H1 (cell line): Measurements from ENCODE around the gene ALG14. TPM values are rescaled to one million over a fixed set of nuclear protein-coding genes. Genes with fewer than 3 reads are reported as not detected.

Experiments
- CTCF ChIA-PET: fragments of 300-600 bp; sonication (Branson Sonifier 250); formaldehyde crosslinking; loops from one replicate; lab custom pipeline; 2021; ENCODE audit not compliant: partially characterized antibody; lab: Charles Lee
- POLR2A ChIA-PET: fragments of 300-600 bp; sonication (Branson Sonifier 250); formaldehyde crosslinking; loops from one replicate; lab custom pipeline; 2021; ENCODE audit warnings: inconsistent platforms; ENCODE audit not compliant: partially characterized antibody; lab: Charles Lee
- DNase-seq, 2 experiments: peaks; one replicate each; pipeline versions ENCODE4 v3.0.0 to v3.0.0-alpha.2; 2010 to 2022; ENCODE audit warnings: low spot score in 2 of 2, low read depth in 1 of 2, mixed read lengths in 1 of 2
- FAIRE-seq: peaks from 2 replicates; lab custom pipeline; 2011; peaks lifted over from hg19 to GRCh38; lab: Jason Lieb, UNC
- H2AFZ ChIP-seq: 2 replicates; pipeline ENCODE4 v1.8.1; 2012; ENCODE audit warnings: low read length, inconsistent platforms
- H2AK5ac ChIP-seq: 2 replicates; pipeline ENCODE4 v1.6.1; 2013; ENCODE audit warnings: low read depth, low read length
- H2BK120ac ChIP-seq: replicated peaks from 2 replicates; pipeline ENCODE3; 2013; ENCODE audit warnings: low read depth, low read length, inconsistent platforms
- H2BK12ac ChIP-seq: 2 replicates; pipeline ENCODE4 v1.6.1; 2013; ENCODE audit warnings: low read depth, low read length
- H2BK15ac ChIP-seq: 2 replicates; pipeline ENCODE4 v1.6.1; 2013; ENCODE audit warnings: low read length
- H2BK20ac ChIP-seq: 2 replicates; pipeline ENCODE4 v1.6.1; 2013; ENCODE audit warnings: low read length
- H2BK5ac ChIP-seq: 2 replicates; pipeline ENCODE4 v1.6.1; 2013; ENCODE audit warnings: low read depth, low read length
- H3K14ac ChIP-seq: 2 replicates; pipeline ENCODE4 v1.6.1; 2013; ENCODE audit warnings: inconsistent platforms; ENCODE audit not compliant: insufficient read length
- H3K18ac ChIP-seq: 2 replicates; pipeline ENCODE4 v1.6.1; 2013; ENCODE audit warnings: low read length; ENCODE audit errors: extremely low read depth
- H3K23ac ChIP-seq: 2 replicates; pipeline ENCODE4 v1.6.1; 2013; ENCODE audit warnings: inconsistent platforms; ENCODE audit not compliant: insufficient read length
- H3K23me2 ChIP-seq: 2 replicates; pipeline ENCODE4 v1.6.1; 2013; ENCODE audit warnings: low read depth, low read length
- H3K27ac ChIP-seq: 2 replicates; pipeline ENCODE4 v1.6.1; 2011; ENCODE audit warnings: low read depth, low read length, inconsistent platforms
- H3K27me3 ChIP-seq, 4 experiments: replicated peaks in 1 of 4; 1 replicate in 1 of 4; 2 replicates in 3 of 4; pipeline versions ENCODE4 v1.6.1 to v1.8.1; 2011 to 2013; ENCODE audit warnings: low read length in 3 of 4, mild to moderate bottlenecking in 3 of 4, inconsistent platforms in 2 of 4, mixed read lengths in 2 of 4, moderate library complexity in 1 of 4; ENCODE audit not compliant: control insufficient read depth in 3 of 4, insufficient read depth in 3 of 4; ENCODE audit errors: extremely low read depth in 1 of 4
- H3K36me3 ChIP-seq, 4 experiments: 2 replicates each; pipeline versions ENCODE4 v1.6.1 to v1.8.1; 2011 to 2013; ENCODE audit warnings: mild to moderate bottlenecking in 4 of 4, low read length in 3 of 4, moderate library complexity in 2 of 4, control low read depth in 1 of 4, inconsistent platforms in 1 of 4; ENCODE audit not compliant: insufficient read depth in 4 of 4, control insufficient read depth in 2 of 4
- H3K4ac ChIP-seq: replicated peaks from 2 replicates; pipeline ENCODE3; 2013; ENCODE audit warnings: low read length, low read depth, mixed read lengths, inconsistent platforms; ENCODE audit not compliant: insufficient read length
- H3K4me1 ChIP-seq, 4 experiments: replicated peaks in 1 of 4; 1 replicate in 1 of 4; 2 replicates in 3 of 4; pipeline versions ENCODE4 v1.6.1 to v1.8.1; 2011 to 2013; ENCODE audit warnings: low read length in 3 of 4, inconsistent platforms in 2 of 4, mixed read lengths in 1 of 4; ENCODE audit not compliant: insufficient read depth in 4 of 4, control insufficient read depth in 3 of 4
- H3K4me2 ChIP-seq, 2 experiments: 2 replicates each; pipeline versions ENCODE4 v1.6.1 to v1.8.1; 2011 to 2013; ENCODE audit warnings: low read depth in 2 of 2, low read length in 2 of 2, control low read depth in 1 of 2, inconsistent platforms in 1 of 2, mild to moderate bottlenecking in 1 of 2; ENCODE audit not compliant: insufficient read depth in 1 of 2
- H3K4me3 ChIP-seq, 4 experiments: fragments of 200-600, 300-600 bp in 1 of 4; sonication (generic), shearing (Covaris generic), sonication (Bioruptor Twin) in 1 of 4; 2 replicates each; pipeline versions ENCODE4 v1.5.1 to v1.8.1; 2011 to 2016; ENCODE audit warnings: low read length in 4 of 4, low read depth in 3 of 4, control low read depth in 2 of 4, inconsistent platforms in 2 of 4, mild to moderate bottlenecking in 2 of 4, mixed read lengths in 1 of 4, moderate library complexity in 1 of 4; ENCODE audit not compliant: insufficient read depth in 2 of 4; ENCODE audit errors: extremely low read depth in 1 of 4
- H3K56ac ChIP-seq: replicated peaks from 2 replicates; pipeline ENCODE3; 2013; ENCODE audit warnings: low read depth, mild to moderate bottlenecking, mixed read lengths, low read length, inconsistent platforms; ENCODE audit not compliant: insufficient read length
- H3K79me1 ChIP-seq: 2 replicates; pipeline ENCODE4 v1.6.1; 2013; ENCODE audit warnings: low read depth, low read length, control low read depth
- H3K79me2 ChIP-seq, 2 experiments: 2 replicates each; pipeline versions ENCODE4 v1.6.1 to v1.8.1; 2012 to 2013; ENCODE audit warnings: low read length in 2 of 2, mild to moderate bottlenecking in 2 of 2, inconsistent platforms in 1 of 2; ENCODE audit not compliant: insufficient read depth in 2 of 2, control insufficient read depth in 1 of 2
- H3K9ac ChIP-seq, 4 experiments: replicated peaks in 1 of 4; 1 replicate in 1 of 4; 2 replicates in 3 of 4; pipeline versions ENCODE4 v1.6.1 to v1.8.1; 2011 to 2013; ENCODE audit warnings: low read depth in 3 of 4, low read length in 3 of 4, control low read depth in 2 of 4, mild to moderate bottlenecking in 2 of 4, moderate library complexity in 2 of 4, inconsistent platforms in 1 of 4; ENCODE audit errors: extremely low read depth in 1 of 4
- H3K9me3 ChIP-seq, 2 experiments: 2 replicates each; pipeline versions ENCODE4 v1.6.1 to v1.8.1; 2012 to 2013; ENCODE audit warnings: mild to moderate bottlenecking in 2 of 2, moderate library complexity in 2 of 2, control low read depth in 1 of 2, inconsistent platforms in 1 of 2, low read depth in 1 of 2, low read length in 1 of 2, mixed read lengths in 1 of 2; ENCODE audit not compliant: insufficient read depth in 2 of 2
- H4K20me1 ChIP-seq, 2 experiments: replicated peaks in 1 of 2; 2 replicates each; pipeline versions ENCODE3 to v1.8.1; 2011 to 2013; ENCODE audit warnings: inconsistent platforms in 2 of 2, low read length in 2 of 2, mild to moderate bottlenecking in 1 of 2; ENCODE audit not compliant: insufficient read depth in 2 of 2, control insufficient read depth in 1 of 2
- H4K5ac ChIP-seq: 2 replicates; pipeline ENCODE4 v1.6.1; 2013; ENCODE audit warnings: low read length, low read depth, mixed read lengths, inconsistent platforms; ENCODE audit not compliant: insufficient read length
- H4K8ac ChIP-seq: 2 replicates; pipeline ENCODE4 v1.8.0; 2013; ENCODE audit warnings: mild to moderate bottlenecking, moderate library complexity, low read length, inconsistent platforms; ENCODE audit not compliant: insufficient read depth; ENCODE audit errors: extremely low read depth
- H4K91ac ChIP-seq: replicated peaks from 2 replicates; pipeline ENCODE3; 2013; ENCODE audit warnings: low read length, mixed read lengths, inconsistent platforms; ENCODE audit not compliant: insufficient read length
- CEBPB ChIP-seq: IDR thresholded peaks from 2 replicates; pipeline ENCODE4 v1.6.1; 2012; ENCODE audit warnings: low read depth, low read length
- KDM1A ChIP-seq: fragments of 200-600, 300-600 bp; sonication (generic); IDR thresholded peaks from 2 replicates; pipeline ENCODE4 v1.7.1; 2016; ENCODE audit warnings: mild to moderate bottlenecking, low read length, borderline replicate concordance
- NANOG ChIP-seq: IDR thresholded peaks from 2 replicates; pipeline ENCODE4 v1.6.1; 2011; ENCODE audit warnings: low read length, low read depth, mild to moderate bottlenecking, inconsistent platforms; ENCODE audit not compliant: insufficient read depth, poor library complexity, severe bottlenecking
- POLR2A ChIP-seq, 2 experiments: IDR thresholded peaks; 1 replicate in 1 of 2; 2 replicates in 1 of 2; pipeline ENCODE4 v1.6.1; 2011; ENCODE audit warnings: low read depth in 2 of 2, low read length in 2 of 2, mild to moderate bottlenecking in 2 of 2; ENCODE audit errors: control extremely low read depth in 1 of 2
- RFX5 ChIP-seq: IDR thresholded peaks from 2 replicates; pipeline ENCODE4 v1.6.1; 2011; ENCODE audit warnings: low read depth, low read length, improper control_type of control experiment, borderline replicate concordance
- SIN3A ChIP-seq, 2 experiments: IDR thresholded peaks in 1 of 2; conservative IDR thresholded peaks in 1 of 2; 2 replicates each; pipeline ENCODE4 v1.6.1; 2011 to 2012; ENCODE audit warnings: low read length in 2 of 2, improper control_type of control experiment in 1 of 2, low read depth in 1 of 2, mild to moderate bottlenecking in 1 of 2
- SIRT6 ChIP-seq: IDR thresholded peaks from one replicate; pipeline ENCODE4 v1.7.1; 2012; ENCODE audit warnings: low read length, inconsistent platforms
- SIX5 ChIP-seq: IDR thresholded peaks from 2 replicates; pipeline ENCODE4 v1.6.1; 2011; ENCODE audit warnings: mild to moderate bottlenecking, low read depth, low read length
- SP2 ChIP-seq: IDR thresholded peaks from 2 replicates; pipeline ENCODE4 v1.6.1; 2012; ENCODE audit warnings: mild to moderate bottlenecking, low read length, inconsistent platforms
- SP4 ChIP-seq: IDR thresholded peaks from 2 replicates; pipeline ENCODE4 v1.6.1; 2012; ENCODE audit warnings: low read length, inconsistent platforms
- WGBS, 2 experiments: shearing (Covaris generic) in 1 of 2; methylation state at CpG; one replicate each; pipeline versions ENCODE4 v1.1.6 to v1.1.7; 2013 to 2015; ENCODE audit warnings: low lambda C conversion rate in 2 of 2, mixed read lengths in 2 of 2, inconsistent platforms in 1 of 2, low coverage in 1 of 2, missing lambda C conversion rate in 1 of 2; ENCODE audit not compliant: insufficient replicate concordance in 2 of 2, insufficient coverage in 1 of 2, insufficient read length in 1 of 2; ENCODE audit errors: extremely low coverage in 1 of 2, missing lambda C conversion rate in 1 of 2; 5-methylcytosine and 5-hydroxymethylcytosine counted together
- polyA plus RNA-seq, 7 experiments: library from polyadenylated mRNA; depleted of rRNA in 3 of 7; stranded (reverse) in 5 of 7; unstranded in 2 of 7; fragments of >200 nt in 5 of 7; fragments of 200-250 nt in 2 of 7; gene quantifications; 1 replicate in 5 of 7; 2 replicates in 1 of 7; 4 replicates in 1 of 7; pipeline versions ENCODE4 v1.2.1 to v1.2.3, GENCODE V29; 2011 to 2013; ENCODE audit warnings: missing spikeins in 2 of 7, mixed read lengths in 2 of 7
- total RNA-seq: library from RNA; stranded (reverse); fragmentation: NEBNext Ultra II Directional; extraction: Animal tissue kit (Norgen Biotek cat#: 25700); gene quantifications from 2 replicates; pipeline ENCODE4 v1.2.1, GENCODE V29; 2021
- TF ChIP-seq, protein P1 (sequence below): IDR thresholded peaks from 2 replicates; pipeline ENCODE4 v1.6.1; 2012; ENCODE audit warnings: inconsistent platforms
- TF ChIP-seq, protein P2 (sequence below), 3 experiments: IDR thresholded peaks; 1 replicate in 2 of 3; 2 replicates in 1 of 3; pipeline versions ENCODE4 v1.5.1 to v1.6.1; 2011; ENCODE audit warnings: low read length in 3 of 3, mild to moderate bottlenecking in 3 of 3, inconsistent platforms in 2 of 3, low read depth in 1 of 3, moderate library complexity in 1 of 3; ENCODE audit not compliant: insufficient read depth in 1 of 3; ENCODE audit errors: control extremely low read depth in 1 of 3

ALG14 gene
- total and polyA plus RNA-seq, 2 of the 8 experiments (the other 6 are each of a cell fraction or from before 2014, with no cell fraction given) = 0.95 to 1.3 TPM

DNA sequence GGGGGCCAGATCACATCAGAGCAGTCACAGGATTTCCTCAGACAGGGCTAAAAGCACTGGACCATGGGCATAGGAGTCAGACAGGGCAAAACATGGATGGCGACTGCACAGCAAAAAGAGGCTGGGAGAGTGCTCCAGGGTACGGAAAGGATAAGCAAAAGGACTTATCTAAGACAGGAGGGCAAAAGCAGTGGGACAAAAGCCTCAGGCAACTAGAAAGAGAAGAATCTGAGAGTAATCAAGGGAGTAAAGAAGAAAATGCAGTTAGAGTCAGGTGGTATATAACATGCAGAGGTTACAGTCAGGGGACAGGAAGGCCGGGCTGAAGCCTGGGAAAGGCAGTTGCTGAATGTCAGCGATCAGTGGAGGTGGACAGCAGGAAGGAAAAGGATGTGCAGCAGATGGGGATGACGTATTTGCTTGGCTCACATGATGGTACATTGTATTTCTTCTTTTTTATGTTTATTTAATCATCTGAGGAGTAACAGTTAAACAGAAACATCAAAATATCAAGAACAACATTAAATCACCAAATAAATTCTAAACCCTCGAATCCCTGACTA lies 82.8 kb downstream of the ALG14 start:
- Histone ChIP-seq H3K4ac (no peak overlapping the region), H4K91ac (no peak overlapping the region), H4K8ac (no peak overlapping the region; the same call in 1 of the 2 replicates), H2BK15ac (no peak overlapping the region), H3K18ac (no peak overlapping the region), H3K27ac (no peak overlapping the region), H2AK5ac (no peak overlapping the region), H3K79me2 (no peaks in the 10 kb centered on the region), H4K5ac (no peak overlapping the region), H3K4me3 (no peak overlapping the region), H3K23me2 (no peaks in the 10 kb centered on the region), H2BK5ac (no peak overlapping the region), H3K9me3 (no peaks in the 10 kb centered on the region), H2BK12ac (no peak overlapping the region), H3K9ac (no peak overlapping the region), H2BK120ac (no peak overlapping the region), H3K23ac (no peak overlapping the region), H3K4me1 (no peaks in the 10 kb centered on the region), H2BK20ac (no peak overlapping the region), H2AFZ (no peak overlapping the region), H3K4me2 (no peak overlapping the region), H3K56ac (no peak overlapping the region), H3K36me3 (no peaks in the 10 kb centered on the region), H4K20me1 (peaks cover 0 to 3% of the 10 kb centered on the region in 2 experiments), H3K14ac (no peak overlapping the region), H3K79me1 (no peaks in the 10 kb centered on the region; the same call in 1 of the 2 replicates), H3K27me3 (no peaks in the 10 kb centered on the region; a peak in 1 of 7 replicates)
- 88% methylated on average over 6 of the region's 6 CpGs; no CpG with 5 or more reads in 1 of the 2 experiments for WGBS, 2 experiments
- ChIA-PET POLR2A (no interaction called here), CTCF (interaction anchor here (0.9 to 1.1 kb wide), 2 partner anchors 54 to 135 kb away, joined by 3 to 4 read pairs; no protein-coding TSS in a partner anchor)
- FAIRE-seq = no peak
- no peak for DNase-seq
- TF ChIP-seq, protein P1, sequence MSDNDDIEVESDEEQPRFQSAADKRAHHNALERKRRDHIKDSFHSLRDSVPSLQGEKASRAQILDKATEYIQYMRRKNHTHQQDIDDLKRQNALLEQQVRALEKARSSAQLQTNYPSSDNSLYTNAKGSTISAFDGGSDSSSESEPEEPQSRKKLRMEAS = no peak
- TF ChIP-seq SIX5 (no peak), SP4 (no peak), POLR2A (IDR thresholded peaks at IDR 0.05; ENCODE audit: control extremely low read depth in 1 of 2, low read depth in 2 of 2, low read length in 2 of 2) (no peak), NANOG (no peak), KDM1A (no peak), SIN3A (conservative IDR thresholded peaks at IDR 0.05 in 1 of 2, IDR thresholded peaks at IDR 0.05 in 1 of 2; ENCODE audit: low read depth in 1 of 2, low read length in 2 of 2) (no peak), CEBPB (no peak), SP2 (no peak), SIRT6 (no peak), RFX5 (no peak)
- TF ChIP-seq, protein P2, sequence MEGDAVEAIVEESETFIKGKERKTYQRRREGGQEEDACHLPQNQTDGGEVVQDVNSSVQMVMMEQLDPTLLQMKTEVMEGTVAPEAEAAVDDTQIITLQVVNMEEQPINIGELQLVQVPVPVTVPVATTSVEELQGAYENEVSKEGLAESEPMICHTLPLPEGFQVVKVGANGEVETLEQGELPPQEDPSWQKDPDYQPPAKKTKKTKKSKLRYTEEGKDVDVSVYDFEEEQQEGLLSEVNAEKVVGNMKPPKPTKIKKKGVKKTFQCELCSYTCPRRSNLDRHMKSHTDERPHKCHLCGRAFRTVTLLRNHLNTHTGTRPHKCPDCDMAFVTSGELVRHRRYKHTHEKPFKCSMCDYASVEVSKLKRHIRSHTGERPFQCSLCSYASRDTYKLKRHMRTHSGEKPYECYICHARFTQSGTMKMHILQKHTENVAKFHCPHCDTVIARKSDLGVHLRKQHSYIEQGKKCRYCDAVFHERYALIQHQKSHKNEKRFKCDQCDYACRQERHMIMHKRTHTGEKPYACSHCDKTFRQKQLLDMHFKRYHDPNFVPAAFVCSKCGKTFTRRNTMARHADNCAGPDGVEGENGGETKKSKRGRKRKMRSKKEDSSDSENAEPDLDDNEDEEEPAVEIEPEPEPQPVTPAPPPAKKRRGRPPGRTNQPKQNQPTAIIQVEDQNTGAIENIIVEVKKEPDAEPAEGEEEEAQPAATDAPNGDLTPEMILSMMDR (IDR thresholded peaks at IDR 0.05; ENCODE audit: control extremely low read depth in 1 of 3, insufficient read depth in 1 of 3, low read depth in 1 of 3, low read length in 3 of 3) = no peak
